Choroid plexus epithelial cell (primary cell): ENCODE results near the gene AVPR2.
A peak's percentile ranks its signal among the peaks of the same experiment; 100 is the strongest.

ENCODE experiments used
- DNase-seq: peaks from one replicate; pipeline ENCODE4 v3.0.0-alpha.2; 2010; ENCODE audit warnings: low read depth
- H3K4me3 ChIP-seq: 2 replicates; pipeline ENCODE4 v1.5.1; 2011; ENCODE audit warnings: low read depth, mild to moderate bottlenecking, control low read depth, low read length, moderate library complexity
- CTCF ChIP-seq: conservative IDR thresholded peaks from 2 replicates; pipeline ENCODE4 v1.5.1; 2011; ENCODE audit warnings: low read depth, mild to moderate bottlenecking, control low read depth, inconsistent platforms, low read length, moderate library complexity

The AVPR2 gene

GRCh38 chrX:153935326-153935851, 30.9 kb downstream of the AVPR2 start:
- DNase-seq: no peak
- H3K4me3 ChIP-seq: peak overlapping the region; percentile 41
- TF ChIP-seq CTCF: no peak

GRCh38 chrX:153937056-153937455, 32.6 kb downstream of the AVPR2 start:
- DNase-seq: no peak
- no peak for TF ChIP-seq CTCF

GRCh38 chrX:153938226-153938786, 33.8 kb downstream of the AVPR2 start:
- no peak for DNase-seq
- H3K4me3 ChIP-seq: no peak overlapping the region
- peak; percentile 2 for TF ChIP-seq CTCF

More at GRCh38 chrX:153937056-153937455, 32.6 kb downstream of the AVPR2 start:
- no peak overlapping the region for H3K4me3 ChIP-seq

GRCh38 chrX:153939573-153939972, 35.1 kb downstream of the AVPR2 start:
- H3K4me3 ChIP-seq: no peak overlapping the region
- no peak for TF ChIP-seq CTCF
- DNase-seq: no peak

- no peak overlapping the region for H3K4me3 ChIP-seq
- TF ChIP-seq CTCF: no peak
These were observed 37.1 kb downstream of the AVPR2 start for GRCh38 chrX:153941336-153942252.

GRCh38 chrX:153944140-153944799, 39.8 kb downstream of the AVPR2 start, which contains the start of gene RENBP:
Gene RENBP, minus strand, starts transcription at chrX:153944643. Its CDS starts 33 bp downstream, at chrX:153944610.
- TF ChIP-seq CTCF: no peak
- peak within 1 kb of the TSS; percentile 35 for H3K4me3 ChIP-seq
- no peak for DNase-seq

More at GRCh38 chrX:153941336-153942252, 37.1 kb downstream of the AVPR2 start:
- no peak for DNase-seq
